ENCODE data around the gene PSMD2.

PSMD2 gene

DNA sequence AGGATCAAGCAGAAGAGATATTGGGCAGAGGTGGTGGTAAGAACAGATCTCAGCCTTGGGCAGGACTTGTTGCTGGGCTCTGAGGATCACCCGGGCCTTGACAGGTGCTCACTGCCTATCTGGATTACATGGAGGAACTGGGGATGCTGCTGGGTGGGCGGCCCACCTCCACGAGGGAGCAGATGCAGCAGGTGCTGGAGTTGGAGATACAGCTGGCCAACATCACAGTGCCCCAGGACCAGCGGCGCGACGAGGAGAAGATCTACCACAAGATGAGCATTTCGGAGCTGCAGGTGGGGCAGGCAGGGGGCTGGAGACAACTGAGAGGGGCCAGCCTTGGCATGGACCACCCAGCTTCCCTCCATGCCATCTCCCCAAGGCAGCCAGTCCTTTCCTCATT is 15.4 kb upstream of the PSMD2 start:
- no peak for DNase-seq

DNA sequence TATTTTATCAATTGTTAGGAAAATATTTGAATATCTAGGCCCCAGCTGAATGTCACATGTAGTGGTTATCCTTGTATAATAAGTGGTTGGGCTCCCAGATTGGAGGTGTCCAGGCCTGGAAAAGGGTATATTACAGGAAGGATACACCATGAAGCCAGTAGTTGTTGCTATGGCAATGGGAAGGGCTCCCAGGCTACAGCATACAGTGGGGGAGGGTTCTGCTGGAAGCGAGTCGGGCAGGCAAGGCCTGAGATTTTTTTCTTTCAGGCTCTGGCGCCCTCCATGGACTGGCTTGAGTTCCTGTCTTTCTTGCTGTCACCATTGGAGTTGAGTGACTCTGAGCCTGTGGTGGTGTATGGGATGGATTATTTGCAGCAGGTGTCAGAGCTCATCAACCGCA is 14.3 kb upstream of the PSMD2 start:
- peak; percentile 88 to 91 for DNase-seq

DNA sequence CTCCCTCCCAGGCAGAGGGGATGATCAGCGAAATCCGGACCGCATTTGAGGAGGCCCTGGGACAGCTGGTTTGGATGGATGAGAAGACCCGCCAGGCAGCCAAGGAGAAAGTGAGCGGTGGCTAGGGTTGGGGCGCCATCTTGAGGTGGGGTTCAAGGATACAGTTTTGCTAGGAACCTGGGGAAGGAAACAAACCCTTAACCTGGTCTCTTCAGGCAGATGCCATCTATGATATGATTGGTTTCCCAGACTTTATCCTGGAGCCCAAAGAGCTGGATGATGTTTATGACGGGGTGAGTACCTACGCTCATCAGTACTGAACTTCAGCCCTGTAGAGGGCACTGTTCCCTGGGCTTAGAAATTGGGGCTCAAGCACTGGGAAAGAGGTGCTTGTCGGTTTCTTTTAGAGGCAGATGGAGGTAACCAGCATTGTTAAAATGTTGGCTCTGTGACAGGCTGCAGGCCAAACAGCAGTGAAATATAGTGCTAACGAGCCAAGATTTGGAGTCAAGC is 9.6 kb upstream of the PSMD2 start:
- peak; percentile 67 to 75 for DNase-seq

DNA sequence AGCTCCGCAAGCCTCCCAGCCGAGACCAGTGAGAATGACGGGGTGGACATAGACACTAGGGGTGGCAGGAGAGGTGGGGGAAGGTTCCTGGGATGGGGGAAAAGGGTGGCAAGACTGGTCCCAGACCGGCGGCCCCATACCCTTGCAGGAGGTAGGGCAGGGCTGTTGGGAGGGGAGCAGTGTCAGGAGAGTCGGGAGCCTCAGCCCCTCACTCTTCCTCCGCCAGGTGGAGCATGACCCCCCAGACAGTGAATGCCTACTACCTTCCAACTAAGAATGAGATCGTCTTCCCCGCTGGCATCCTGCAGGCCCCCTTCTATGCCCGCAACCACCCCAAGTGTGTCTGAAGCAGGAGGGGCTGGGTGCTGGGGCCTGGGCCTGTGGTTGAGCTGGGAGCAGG is 8.7 kb upstream of the PSMD2 start:
- no peak for DNase-seq

DNA sequence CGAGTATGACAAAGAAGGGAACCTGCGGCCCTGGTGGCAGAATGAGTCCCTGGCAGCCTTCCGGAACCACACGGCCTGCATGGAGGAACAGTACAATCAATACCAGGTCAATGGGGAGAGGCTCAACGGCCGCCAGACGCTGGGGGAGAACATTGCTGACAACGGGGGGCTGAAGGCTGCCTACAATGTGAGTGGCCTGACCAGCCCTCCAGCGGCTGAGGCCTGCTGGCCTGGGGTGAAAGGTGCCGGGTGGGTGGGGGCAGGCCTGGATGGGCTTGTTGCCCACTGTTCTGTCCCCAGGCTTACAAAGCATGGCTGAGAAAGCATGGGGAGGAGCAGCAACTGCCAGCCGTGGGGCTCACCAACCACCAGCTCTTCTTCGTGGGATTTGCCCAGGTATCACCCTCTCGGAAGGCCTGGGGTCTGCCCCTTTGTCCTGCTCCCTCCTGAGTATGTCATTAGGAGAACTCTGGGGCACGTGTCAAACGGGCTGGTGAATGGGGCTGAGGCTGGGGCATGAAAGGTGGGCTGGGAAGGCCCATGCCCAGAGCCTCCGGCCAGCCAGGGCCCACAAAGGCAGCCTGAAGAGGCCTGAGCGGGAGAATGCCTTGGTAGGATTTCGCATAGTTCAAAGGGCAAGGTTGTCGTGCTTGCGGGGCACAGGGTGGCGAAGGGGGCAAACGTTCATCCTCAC is 7.8 kb upstream of the PSMD2 start:
- no peak for DNase-seq

DNA sequence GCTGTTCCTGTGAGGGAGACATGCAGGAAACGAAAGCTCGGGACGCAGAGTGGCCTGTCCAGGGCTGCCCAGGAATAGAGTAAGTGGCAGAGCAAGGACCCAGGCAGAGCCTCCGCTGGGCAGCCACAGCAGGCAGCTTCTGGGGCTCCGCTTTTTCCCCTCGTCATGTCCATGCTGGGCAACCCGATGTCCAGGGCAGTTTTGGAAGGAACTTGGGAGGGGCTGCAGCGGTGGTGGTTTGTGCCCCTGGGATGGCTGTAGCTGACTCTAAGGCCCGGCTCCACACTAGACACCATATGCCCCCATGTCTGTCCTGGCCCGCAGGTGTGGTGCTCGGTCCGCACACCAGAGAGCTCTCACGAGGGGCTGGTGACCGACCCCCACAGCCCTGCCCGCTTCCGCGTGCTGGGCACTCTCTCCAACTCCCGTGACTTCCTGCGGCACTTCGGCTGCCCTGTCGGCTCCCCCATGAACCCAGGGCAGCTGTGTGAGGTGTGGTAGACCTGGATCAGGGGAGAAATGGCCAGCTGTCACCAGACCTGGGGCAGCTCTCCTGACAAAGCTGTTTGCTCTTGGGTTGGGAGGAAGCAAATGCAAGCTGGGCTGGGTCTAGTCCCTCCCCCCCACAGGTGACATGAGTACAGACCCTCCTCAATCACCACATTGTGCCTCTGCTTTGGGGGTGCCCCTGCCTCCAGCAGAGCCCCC is 7.1 kb upstream of the PSMD2 start:
- DNase-seq: no peak

DNA sequence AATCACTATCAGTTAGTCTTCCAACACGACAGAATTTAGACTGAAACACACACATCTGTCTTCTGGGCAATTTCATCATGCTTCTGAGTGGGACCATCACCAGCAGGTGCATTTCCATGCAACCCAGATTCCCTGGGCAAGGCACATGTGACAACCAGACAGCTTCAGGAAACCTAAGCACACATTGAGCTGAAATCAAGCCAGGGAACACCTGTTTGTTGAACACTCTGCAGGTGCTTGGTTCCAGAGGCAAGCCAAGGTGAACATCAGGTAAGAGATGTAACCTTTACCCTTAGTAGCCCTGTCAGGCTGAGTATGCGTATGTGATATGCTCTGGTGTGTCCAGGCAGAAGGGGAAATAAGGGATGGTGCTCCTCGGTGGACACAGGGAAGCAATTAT is 3.3 kb upstream of the PSMD2 start:
- peak in 1 of 2 experiments; percentile 32 for DNase-seq

DNA sequence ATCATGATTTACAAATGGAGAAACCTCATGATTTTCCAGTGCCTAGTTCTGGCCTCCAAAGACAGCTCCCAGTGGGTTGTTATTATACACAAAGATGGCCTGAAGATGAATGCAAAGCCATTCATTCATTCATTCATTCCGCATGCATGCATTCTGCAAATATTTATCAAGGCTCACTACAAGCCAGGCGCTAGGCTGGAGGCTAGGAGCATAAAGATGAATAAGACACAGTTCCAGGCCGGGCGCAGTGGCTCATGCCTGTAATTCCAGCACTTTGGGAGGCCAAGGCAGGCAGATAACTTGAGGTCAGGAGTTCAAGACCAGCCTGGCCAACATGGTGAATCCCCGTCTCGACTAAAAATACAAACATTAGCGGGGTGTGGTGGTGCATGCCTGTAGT is 2.4 kb upstream of the PSMD2 start:
- DNase-seq: no peak

DNA sequence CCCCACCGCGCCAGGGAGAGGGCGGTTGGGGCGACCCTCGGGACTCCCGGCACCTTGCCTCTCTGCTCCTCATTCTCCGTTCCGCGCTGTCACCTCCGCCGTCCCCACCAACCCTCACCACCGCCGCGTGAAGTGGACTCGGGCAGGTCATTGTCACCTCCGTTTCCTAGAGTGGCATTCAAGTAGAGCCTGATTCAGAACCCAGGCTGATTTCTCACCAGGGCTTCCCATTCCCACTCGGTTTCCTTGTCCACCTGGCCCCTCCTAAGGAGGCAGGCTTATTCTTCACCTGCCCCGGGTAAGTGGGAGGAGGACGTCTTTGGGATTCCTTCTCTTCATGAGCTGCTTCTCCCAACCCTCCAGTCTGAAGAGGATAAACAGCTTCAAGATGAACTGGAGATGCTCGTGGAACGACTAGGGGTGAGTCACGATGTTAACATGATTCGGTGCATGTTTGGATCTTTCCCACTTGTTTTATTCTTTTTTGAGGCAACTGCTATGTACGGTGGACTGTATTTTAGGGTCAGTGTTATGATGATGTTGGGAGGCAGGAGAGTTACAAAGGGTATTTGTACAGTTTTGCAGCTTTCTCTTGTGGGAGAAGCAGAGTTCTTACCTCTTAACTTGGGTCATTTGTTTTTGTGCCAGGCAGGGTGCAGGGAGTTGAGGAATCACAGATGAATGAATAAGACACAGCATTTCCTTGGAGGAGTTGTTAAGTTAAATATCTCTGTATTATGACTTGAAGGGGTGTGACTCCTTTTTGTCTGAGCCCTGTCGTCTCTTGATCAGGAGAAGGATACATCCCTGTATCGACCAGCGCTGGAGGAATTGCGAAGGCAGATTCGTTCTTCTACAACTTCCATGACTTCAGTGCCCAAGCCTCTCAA is 692 bp downstream of the PSMD2 start:
- peak in 1 of 2 experiments; percentile 51 for DNase-seq

DNA sequence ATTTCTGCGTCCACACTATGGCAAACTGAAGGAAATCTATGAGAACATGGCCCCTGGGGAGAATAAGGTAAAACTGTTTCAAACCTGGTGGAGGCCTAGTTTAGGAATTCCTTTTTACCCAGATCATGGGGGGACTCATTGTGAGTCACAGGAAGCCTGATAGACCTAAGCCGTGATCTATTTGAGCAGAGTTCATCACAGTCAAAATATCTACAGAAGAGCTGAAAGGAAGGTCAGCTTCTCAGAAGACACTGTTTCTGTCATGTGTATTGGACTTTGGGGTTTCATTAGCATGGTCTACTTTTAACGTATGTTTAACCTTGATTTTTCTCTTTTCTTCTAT is 1.3 kb downstream of the PSMD2 start:
- DNase-seq: no peak

DNA sequence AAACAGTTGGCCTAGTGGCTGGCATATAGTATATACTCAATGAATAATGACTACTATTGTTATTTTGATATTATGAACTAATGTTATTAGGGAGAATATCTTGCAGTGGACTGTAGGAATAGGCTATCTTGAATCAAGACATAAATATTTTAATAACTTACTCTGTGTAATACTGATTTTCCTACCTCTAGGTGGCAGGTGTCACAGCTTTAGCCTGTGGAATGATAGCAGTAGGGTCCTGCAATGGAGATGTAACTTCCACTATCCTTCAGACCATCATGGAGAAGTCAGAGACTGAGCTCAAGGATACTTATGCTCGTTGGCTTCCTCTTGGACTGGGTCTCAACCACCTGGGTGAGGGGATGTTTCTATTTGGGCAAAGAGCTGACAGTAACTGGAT is 6.5 kb downstream of the PSMD2 start:
- peak in 1 of 2 experiments; percentile 18 for DNase-seq

DNA sequence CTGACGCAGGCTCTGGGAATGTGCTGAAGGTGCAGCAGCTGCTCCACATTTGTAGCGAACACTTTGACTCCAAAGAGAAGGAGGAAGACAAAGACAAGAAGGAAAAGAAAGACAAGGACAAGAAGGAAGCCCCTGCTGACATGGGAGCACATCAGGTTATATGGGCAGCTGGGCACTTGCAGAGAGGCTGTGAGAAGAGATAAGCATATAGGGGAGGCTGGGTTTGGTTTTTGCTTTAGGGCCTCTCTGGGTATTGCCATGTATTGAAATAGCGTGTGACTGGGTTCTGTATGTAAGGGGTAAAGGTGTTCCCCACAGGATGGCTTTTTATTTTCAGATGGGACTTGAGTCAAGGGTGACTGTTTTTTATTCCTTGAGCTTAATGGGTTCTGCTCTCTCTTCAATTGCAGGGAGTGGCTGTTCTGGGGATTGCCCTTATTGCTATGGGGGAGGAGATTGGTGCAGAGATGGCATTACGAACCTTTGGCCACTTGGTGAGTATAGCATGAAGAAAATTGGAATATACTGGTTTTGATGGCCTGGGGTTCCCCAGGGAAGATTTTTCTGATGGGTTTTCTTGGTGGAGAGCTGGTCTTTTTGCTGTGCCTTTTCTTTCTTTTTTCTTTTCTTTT is 7.4 kb downstream of the PSMD2 start:
- no peak for DNase-seq

DNA sequence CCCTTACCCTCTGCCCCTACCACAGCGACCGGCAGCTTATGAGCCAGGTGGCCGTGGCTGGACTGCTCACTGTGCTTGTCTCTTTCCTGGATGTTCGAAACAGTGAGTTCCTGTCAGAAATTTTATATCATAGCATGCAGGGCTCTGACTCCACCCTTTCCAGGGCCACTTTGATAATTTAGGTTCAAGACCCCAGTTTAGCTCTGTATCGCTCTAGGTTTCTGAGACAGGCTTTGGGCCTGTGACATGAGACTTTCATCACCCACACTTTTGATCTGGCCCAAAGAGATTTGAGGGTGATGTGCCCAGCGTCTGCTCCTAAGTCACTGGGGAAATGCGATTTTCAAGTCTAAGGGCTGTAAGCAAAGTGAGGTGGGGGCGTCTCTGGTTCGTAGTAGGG is 8.9 kb downstream of the PSMD2 start:
- no peak for DNase-seq

DNA sequence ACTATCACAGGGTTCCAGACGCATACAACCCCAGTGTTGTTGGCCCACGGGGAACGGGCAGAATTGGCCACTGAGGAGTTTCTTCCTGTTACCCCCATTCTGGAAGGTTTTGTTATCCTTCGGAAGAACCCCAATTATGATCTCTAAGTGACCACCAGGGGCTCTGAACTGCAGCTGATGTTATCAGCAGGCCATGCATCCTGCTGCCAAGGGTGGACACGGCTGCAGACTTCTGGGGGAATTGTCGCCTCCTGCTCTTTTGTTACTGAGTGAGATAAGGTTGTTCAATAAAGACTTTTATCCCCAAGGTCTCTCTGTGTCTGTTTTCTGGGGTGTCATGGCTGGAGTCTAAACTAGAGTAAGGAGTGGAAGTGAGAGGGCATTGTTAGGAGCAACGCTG is 9.7 kb downstream of the PSMD2 start:
- DNase-seq: no peak

DNA sequence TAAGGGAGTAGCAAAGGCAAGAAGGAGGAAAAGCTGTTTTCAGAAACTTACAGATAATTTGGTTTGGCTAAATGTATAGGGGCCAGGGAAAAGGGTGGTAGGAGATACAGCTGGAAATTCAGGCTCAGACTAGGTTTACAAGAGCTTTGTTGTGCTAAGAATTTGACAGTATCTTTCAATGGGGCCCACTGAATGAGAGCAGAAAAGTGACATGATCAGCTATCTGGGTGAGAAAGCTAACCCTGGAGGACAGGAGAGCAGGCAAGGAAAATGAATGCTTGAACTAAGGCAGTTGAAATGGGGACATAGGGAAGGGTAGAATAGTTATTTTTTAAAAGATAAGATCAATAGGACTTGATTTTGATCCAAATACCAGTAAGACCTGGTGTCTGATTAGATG is 12.6 kb downstream of the PSMD2 start:
- no peak for DNase-seq

DNA sequence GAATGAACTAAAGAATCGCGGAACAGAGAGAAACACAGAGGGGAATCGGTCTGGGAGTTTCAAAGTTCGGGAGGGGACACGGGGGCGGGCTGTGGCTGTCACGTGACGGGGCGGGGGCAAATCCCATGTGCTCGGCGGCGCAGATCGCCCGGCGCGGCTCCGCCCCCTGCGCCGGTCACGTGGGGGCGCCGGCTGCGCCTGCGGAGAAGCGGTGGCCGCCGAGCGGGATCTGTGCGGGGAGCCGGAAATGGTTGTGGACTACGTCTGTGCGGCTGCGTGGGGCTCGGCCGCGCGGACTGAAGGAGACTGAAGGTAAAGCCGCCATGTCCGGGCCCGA is 15.3 kb downstream of the PSMD2 start, which contains the start of gene EIF4G1:
Gene EIF4G1 (plus strand): TSS at position 244 of the 337 bp plus-strand sequence. CDS start 1,191 bp downstream, outside the sequence.
- peak; percentile 97 to 98 for DNase-seq

DNA sequence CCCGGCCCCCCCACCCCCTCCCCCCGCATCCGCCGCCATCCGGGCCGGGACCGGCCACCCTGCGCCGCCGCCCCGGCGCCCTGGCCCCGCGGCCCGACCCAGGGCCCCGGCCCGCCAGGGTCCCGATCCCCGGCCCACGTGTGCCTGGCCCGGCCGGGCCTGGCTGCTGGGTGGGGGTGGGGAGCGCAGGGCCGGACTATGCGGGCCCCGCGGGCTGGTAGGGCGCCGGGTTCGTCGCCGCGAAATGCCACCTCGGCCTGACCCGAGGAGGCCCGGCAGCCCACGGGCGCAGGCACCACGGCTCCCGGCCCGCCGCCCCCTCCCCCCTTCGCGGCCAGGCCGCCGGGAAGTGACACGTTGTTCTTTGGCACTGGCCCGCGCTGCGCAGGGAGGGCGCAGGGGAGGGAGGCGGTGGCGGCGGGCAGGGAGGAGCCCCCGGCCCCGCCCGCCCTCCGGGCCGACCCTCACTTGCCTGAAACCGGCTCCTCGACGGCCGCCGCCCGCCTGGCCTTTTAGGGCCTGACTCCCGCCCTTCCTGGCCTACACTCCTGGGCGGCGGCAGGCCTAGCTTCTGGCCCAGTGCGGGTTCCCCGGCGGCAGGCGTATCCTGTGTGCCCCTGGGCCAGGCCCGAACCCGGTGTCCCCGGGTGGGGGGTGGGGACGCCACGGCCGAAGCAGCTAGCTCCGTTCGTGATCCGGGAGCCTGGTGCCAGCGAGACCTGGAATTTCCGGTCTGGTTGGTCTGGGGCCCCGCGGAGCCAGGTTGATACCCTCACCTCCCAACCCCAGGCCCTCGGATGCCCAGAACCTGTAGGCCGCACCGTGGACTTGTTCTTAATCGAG is 15.9 kb downstream of the PSMD2 start:
- DNase-seq: peak; percentile 68 to 72

DNA sequence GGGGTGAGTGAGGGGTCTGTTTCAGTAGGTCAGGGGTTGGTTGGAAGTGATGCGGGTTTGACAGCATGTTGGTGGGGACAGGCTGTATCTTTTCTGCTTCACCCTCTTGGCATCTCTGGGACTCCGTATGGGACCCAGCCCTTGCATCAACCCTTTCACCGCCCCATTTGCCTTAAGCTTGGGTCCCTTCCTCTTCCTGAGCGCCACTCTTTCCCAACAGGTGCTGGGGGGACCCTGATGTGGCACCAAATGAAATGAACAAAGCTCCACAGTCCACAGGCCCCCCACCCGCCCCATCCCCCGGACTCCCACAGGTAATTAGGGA is 16.5 kb downstream of the PSMD2 start:
- no peak for DNase-seq

DNA sequence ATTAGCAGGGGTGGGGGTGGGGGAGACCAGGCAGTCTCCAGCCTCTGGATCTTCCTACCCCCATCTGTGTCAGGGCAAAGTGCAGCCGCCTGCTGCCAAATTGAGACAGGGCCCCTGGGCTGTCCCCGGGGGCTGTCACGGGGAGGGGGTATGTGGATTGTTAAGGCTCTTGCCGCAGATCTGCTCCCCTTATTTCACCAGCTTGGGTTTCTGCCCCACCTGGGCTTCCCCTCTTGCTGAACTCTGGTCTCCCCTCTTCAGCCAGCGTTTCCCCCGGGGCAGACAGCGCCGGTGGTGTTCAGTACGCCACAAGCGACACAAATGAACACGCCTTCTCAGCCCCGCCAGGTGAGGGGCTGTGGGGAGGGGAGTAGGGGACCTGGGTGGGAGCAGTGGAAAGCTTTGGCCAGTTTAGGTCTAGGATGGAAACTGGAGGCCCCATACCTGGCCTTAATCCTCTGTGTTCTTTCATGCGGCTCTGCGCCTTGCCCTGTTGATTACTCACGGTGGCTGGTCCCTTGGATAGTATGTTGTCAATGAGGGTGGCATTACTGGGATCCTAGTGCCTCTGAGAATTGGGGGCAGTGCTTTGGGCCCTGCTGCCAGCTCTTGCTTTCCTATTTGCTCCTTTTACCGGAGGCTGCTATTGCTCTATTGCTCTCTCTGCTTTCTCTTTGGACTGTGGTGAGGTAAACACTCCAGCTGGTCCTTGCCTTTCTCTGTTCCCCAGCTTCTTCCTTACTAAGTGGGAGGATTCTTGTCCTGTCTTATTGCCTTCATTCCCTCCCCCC is 17.0 kb downstream of the PSMD2 start:
- DNase-seq: no peak

DNA sequence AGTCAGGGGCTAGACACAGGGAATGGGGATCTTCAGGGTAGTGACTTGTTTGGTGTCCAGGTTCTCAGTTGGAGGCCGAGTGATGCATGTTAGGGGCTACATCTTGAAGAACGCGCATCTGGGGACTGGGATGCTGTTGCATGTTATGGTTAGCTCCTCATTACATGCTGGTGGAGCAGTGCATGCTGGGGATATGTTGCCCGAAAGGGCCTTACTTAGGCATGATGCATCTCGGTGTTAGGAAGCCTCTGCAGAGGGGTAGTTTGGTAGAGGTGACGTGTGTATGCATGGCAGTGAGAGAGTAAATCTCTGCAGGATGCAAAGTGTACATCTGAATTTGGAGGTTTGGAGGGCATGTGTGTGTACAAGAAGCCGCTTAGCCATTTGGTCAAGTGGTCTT is 17.8 kb downstream of the PSMD2 start:
- DNase-seq: no peak

DNA sequence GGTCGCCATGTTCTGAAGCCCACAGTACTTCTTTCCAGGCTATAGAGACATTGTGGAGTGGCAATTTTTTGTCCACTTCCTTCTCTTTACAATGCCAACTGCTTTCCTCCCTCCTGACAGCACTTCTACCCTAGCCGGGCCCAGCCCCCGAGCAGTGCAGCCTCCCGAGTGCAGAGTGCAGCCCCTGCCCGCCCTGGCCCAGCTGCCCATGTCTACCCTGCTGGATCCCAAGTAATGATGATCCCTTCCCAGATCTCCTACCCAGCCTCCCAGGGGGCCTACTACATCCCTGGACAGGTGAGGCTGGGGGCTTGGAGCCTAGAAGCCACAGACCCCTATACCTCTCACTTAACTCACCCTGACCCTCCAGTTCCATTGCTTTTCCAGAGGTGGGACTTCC is 18.2 kb downstream of the PSMD2 start:
- no peak for DNase-seq

DNA sequence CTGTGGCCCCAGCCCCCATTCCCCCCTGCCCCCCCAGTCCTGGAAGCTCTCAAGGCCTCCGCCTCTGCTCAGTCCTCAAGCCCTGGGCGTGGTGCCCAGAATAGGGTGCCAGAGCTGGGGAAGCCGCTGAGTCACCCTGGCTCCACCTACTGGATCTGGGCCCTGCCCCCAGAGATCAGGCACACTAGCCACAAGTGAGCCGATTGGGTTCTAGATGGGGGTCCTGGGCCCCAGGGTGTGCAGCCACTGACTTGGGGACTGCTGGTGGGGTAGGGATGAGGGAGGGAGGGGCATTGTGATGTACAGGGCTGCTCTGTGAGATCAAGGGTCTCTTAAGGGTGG is 21.0 kb downstream of the PSMD2 start:
- peak; percentile 84 for DNase-seq

All from NCI-H2081 (cell line).